ENCODE measurements around the gene IDE.

Gene IDE

GRCh38 chr10:92450896-92451295 is 123.0 kb downstream of the IDE start (continued):
- no peak for TF ChIP-seq BACH2 (CRISPR knock-in tag; IDR thresholded peaks at IDR 0.05; ENCODE audit: borderline replicate concordance)
- TF ChIP-seq PPARA (CRISPR knock-in tag; IDR thresholded peaks at IDR 0.05; ENCODE audit: borderline replicate concordance) = no peak
- TF ChIP-seq ZFP30 (CRISPR knock-in tag; IDR thresholded peaks at IDR 0.05) = no peak
- TF ChIP-seq ZFP3 (CRISPR knock-in tag; IDR thresholded peaks at IDR 0.05) = no peak
- TF ChIP-seq, protein P1, sequence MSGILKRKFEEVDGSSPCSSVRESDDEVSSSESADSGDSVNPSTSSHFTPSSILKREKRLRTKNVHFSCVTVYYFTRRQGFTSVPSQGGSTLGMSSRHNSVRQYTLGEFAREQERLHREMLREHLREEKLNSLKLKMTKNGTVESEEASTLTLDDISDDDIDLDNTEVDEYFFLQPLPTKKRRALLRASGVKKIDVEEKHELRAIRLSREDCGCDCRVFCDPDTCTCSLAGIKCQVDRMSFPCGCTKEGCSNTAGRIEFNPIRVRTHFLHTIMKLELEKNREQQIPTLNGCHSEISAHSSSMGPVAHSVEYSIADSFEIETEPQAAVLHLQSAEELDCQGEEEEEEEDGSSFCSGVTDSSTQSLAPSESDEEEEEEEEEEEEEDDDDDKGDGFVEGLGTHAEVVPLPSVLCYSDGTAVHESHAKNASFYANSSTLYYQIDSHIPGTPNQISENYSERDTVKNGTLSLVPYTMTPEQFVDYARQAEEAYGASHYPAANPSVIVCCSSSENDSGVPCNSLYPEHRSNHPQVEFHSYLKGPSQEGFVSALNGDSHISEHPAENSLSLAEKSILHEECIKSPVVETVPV (CRISPR knock-in tag; IDR thresholded peaks at IDR 0.05) = no peak

GRCh38 chr10:92440578-92440977 is 133.3 kb downstream of the IDE start:
- no peak for ATAC-seq

GRCh38 chr10:92438220-92438619 is 135.7 kb downstream of the IDE start:
- TF ChIP-seq CSDC2 (CRISPR knock-in tag; IDR thresholded peaks at IDR 0.05) = no peak
- no peak for TF ChIP-seq ARNTL (CRISPR knock-in tag; IDR thresholded peaks at IDR 0.05; ENCODE audit: borderline replicate concordance, low read depth)
- TF ChIP-seq ZC3H10 (CRISPR knock-in tag; IDR thresholded peaks at IDR 0.05) = no peak
- no peak for TF ChIP-seq ZNF8 (CRISPR knock-in tag; IDR thresholded peaks at IDR 0.05)
- TF ChIP-seq ZFP3 (CRISPR knock-in tag; IDR thresholded peaks at IDR 0.05) = no peak
- TF ChIP-seq ZNF565 (CRISPR knock-in tag; conservative IDR thresholded peaks at IDR 0.05; ENCODE audit: low read depth) = no peak
- TF ChIP-seq, protein P1 (CRISPR knock-in tag; IDR thresholded peaks at IDR 0.05) = no peak
- TF ChIP-seq ISL1 (CRISPR knock-in tag; IDR thresholded peaks at IDR 0.05) = no peak
- no peak for TF ChIP-seq ZNF70 (CRISPR knock-in tag; IDR thresholded peaks at IDR 0.05)
- TF ChIP-seq ZFP30 (CRISPR knock-in tag; IDR thresholded peaks at IDR 0.05) = no peak
- TF ChIP-seq GLIS3 (CRISPR knock-in tag; IDR thresholded peaks at IDR 0.05) = no peak
- no peak for TF ChIP-seq POU6F1 (CRISPR knock-in tag; IDR thresholded peaks at IDR 0.05; ENCODE audit: borderline replicate concordance, low read depth)
- no peak for ATAC-seq

More at GRCh38 chr10:92440578-92440977, 133.3 kb downstream of the IDE start:
- TF ChIP-seq, protein P1 (CRISPR knock-in tag; IDR thresholded peaks at IDR 0.05) = no peak
- TF ChIP-seq ESRRG (CRISPR knock-in tag; IDR thresholded peaks at IDR 0.05) = no peak
- no peak for TF ChIP-seq TOX (CRISPR knock-in tag; IDR thresholded peaks at IDR 0.05; ENCODE audit: borderline replicate concordance)
- no peak for TF ChIP-seq ZC3H10 (CRISPR knock-in tag; IDR thresholded peaks at IDR 0.05)
- no peak for TF ChIP-seq ZFP3 (CRISPR knock-in tag; IDR thresholded peaks at IDR 0.05)
- TF ChIP-seq ZNF8 (CRISPR knock-in tag; IDR thresholded peaks at IDR 0.05) = no peak
- TF ChIP-seq, protein P2, sequence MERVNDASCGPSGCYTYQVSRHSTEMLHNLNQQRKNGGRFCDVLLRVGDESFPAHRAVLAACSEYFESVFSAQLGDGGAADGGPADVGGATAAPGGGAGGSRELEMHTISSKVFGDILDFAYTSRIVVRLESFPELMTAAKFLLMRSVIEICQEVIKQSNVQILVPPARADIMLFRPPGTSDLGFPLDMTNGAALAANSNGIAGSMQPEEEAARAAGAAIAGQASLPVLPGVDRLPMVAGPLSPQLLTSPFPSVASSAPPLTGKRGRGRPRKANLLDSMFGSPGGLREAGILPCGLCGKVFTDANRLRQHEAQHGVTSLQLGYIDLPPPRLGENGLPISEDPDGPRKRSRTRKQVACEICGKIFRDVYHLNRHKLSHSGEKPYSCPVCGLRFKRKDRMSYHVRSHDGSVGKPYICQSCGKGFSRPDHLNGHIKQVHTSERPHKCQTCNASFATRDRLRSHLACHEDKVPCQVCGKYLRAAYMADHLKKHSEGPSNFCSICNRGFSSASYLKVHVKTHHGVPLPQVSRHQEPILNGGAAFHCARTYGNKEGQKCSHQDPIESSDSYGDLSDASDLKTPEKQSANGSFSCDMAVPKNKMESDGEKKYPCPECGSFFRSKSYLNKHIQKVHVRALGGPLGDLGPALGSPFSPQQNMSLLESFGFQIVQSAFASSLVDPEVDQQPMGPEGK (CRISPR knock-in tag; IDR thresholded peaks at IDR 0.05; ENCODE audit: borderline replicate concordance) = no peak
- no peak for TF ChIP-seq PPARA (CRISPR knock-in tag; IDR thresholded peaks at IDR 0.05; ENCODE audit: borderline replicate concordance)
- no peak for TF ChIP-seq ZNF565 (CRISPR knock-in tag; conservative IDR thresholded peaks at IDR 0.05; ENCODE audit: low read depth)

GRCh38 chr10:92436611-92437010 is 137.3 kb downstream of the IDE start:
- no peak for ATAC-seq
- TF ChIP-seq ZNF565 (CRISPR knock-in tag; conservative IDR thresholded peaks at IDR 0.05; ENCODE audit: low read depth) (no peak), TSHZ2 (CRISPR knock-in tag; IDR thresholded peaks at IDR 0.05) (no peak), RARB (CRISPR knock-in tag; IDR thresholded peaks at IDR 0.05) (no peak), ZC3H10 (CRISPR knock-in tag; IDR thresholded peaks at IDR 0.05) (no peak), ESRRG (CRISPR knock-in tag; IDR thresholded peaks at IDR 0.05) (no peak), OSR1 (CRISPR knock-in tag; IDR thresholded peaks at IDR 0.05) (no peak), POU6F1 (CRISPR knock-in tag; IDR thresholded peaks at IDR 0.05; ENCODE audit: borderline replicate concordance, low read depth) (no peak), ARNTL (CRISPR knock-in tag; IDR thresholded peaks at IDR 0.05; ENCODE audit: borderline replicate concordance, low read depth) (no peak), GLIS3 (CRISPR knock-in tag; IDR thresholded peaks at IDR 0.05) (no peak), ZNF70 (CRISPR knock-in tag; IDR thresholded peaks at IDR 0.05) (no peak)
- TF ChIP-seq, protein P2 (CRISPR knock-in tag; IDR thresholded peaks at IDR 0.05; ENCODE audit: borderline replicate concordance) = no peak

Data from SK-N-SH treated with all-trans-retinoic acid at 6 μM for 48 hours (cell line).